ENCODE measurements around the gene KLHL5. TPM values are rescaled to one million over a fixed set of nuclear protein-coding genes. Genes with fewer than 3 reads are reported as not detected.
A peak's percentile ranks its signal among the peaks of the same experiment; 100 is the strongest.

Gene KLHL5
- total RNA-seq, 1 donor from 2014 or later, result 65.9 TPM

DNA sequence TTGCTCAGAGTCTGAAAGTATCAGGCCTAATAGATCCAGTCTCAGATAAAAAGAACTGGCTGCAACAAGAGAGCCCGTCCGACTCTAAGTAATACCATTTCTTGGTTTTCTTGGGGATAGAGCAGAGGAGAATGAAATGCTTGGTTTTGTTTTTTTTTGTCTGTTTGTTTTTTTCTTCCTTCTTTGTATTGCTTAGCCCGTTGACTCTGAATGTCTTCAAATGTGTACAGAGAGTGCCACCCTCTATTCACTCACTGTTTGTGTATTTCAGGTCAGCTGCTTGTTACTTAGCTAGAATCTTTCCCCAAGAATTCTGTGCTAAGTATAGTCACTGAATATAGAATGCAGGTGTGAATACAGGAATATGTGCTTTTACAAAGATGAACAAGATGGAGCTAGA, 24.1 kb upstream of the KLHL5 start:
- Mint-ChIP-seq H3K27me3 (ENCODE audit: insufficient read depth, low read depth) (peaks cover 6% of the 10 kb centered on the region), H3K4me3 (no peak overlapping the region), H3K4me1 (peaks cover 16% of the 10 kb centered on the region), H3K27ac (no peak overlapping the region), H3K9me3 (no peaks in the 10 kb centered on the region), H3K36me3 (no peaks in the 10 kb centered on the region)
- no peaks in the 10 kb centered on the region for H4K20me1 ChIP-seq (ENCODE audit: low read depth)
- H2AFZ ChIP-seq (replicated peaks), result peak overlapping the region; percentile 23
- H3K27me3 ChIP-seq, result no peaks in the 10 kb centered on the region
- no peaks in the 10 kb centered on the region for H3K36me3 ChIP-seq
- TF ChIP-seq EZH2phosphoT487 (IDR thresholded peaks at IDR 0.05) (no peak), CTCF (IDR thresholded peaks at IDR 0.05) (no peak), EZH2 (IDR thresholded peaks at IDR 0.05) (no peak)
- H3F3A ChIP-seq (ENCODE audit: low read depth), result peaks cover 5% of the 10 kb centered on the region
- H3K9me3 ChIP-seq (ENCODE audit: low read depth), result no peaks in the 10 kb centered on the region
- peak overlapping the region; percentile 21 for H3K4me2 ChIP-seq
- no peak overlapping the region for H3K9ac ChIP-seq
- H3K27ac ChIP-seq, result peak overlapping the region; percentile 8
- H3K4me3 ChIP-seq, result no peak overlapping the region
- H3K4me1 ChIP-seq, result peaks cover 10% of the 10 kb centered on the region
- no peak for DNase-seq (ENCODE audit: low spot score)
- no peaks in the 10 kb centered on the region for H3K79me2 ChIP-seq (ENCODE audit: low read depth)

DNA sequence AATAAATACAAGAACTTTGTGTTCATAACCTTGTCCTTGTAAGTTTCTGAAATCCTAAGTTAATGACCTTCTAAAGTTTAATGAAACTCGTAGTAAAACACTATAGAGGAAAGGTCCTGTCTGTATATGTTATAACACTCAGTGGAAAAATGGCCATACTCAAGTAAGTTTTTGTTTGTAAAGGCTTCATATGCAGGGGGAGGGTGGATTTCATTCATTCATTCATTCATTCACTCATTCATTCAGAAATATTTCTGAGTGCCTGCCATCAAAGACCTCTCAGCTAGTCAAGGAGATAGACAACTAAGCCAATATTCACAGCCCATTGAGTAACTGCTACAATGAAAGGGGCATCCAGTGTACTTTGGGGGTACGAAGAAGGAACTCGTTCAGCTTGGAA, 22.9 kb upstream of the KLHL5 start:
- peaks cover 21% of the 10 kb centered on the region for H3K4me1 ChIP-seq
- no peak overlapping the region for H3K4me3 ChIP-seq
- peaks cover 6% of the 10 kb centered on the region for H3F3A ChIP-seq (ENCODE audit: low read depth)
- H3K27ac ChIP-seq, result no peak overlapping the region
- Mint-ChIP-seq H3K27ac (no peak overlapping the region), H3K36me3 (no peaks in the 10 kb centered on the region), H3K4me1 (peaks cover 27% of the 10 kb centered on the region), H3K27me3 (ENCODE audit: insufficient read depth, low read depth) (peaks cover 6% of the 10 kb centered on the region), H3K4me3 (no peak overlapping the region), H3K9me3 (no peaks in the 10 kb centered on the region)
- H4K20me1 ChIP-seq (ENCODE audit: low read depth), result no peaks in the 10 kb centered on the region
- no peaks in the 10 kb centered on the region for H3K27me3 ChIP-seq
- H3K79me2 ChIP-seq (ENCODE audit: low read depth), result no peaks in the 10 kb centered on the region
- H2AFZ ChIP-seq (replicated peaks), result no peak overlapping the region
- TF ChIP-seq CTCF (IDR thresholded peaks at IDR 0.05) (no peak), EZH2phosphoT487 (IDR thresholded peaks at IDR 0.05) (no peak), EZH2 (IDR thresholded peaks at IDR 0.05) (no peak)
- no peaks in the 10 kb centered on the region for H3K36me3 ChIP-seq
- no peak overlapping the region for H3K4me2 ChIP-seq
- no peak for DNase-seq (ENCODE audit: low spot score)
- H3K9me3 ChIP-seq (ENCODE audit: low read depth), result no peaks in the 10 kb centered on the region
- H3K9ac ChIP-seq, result no peak overlapping the region

DNA sequence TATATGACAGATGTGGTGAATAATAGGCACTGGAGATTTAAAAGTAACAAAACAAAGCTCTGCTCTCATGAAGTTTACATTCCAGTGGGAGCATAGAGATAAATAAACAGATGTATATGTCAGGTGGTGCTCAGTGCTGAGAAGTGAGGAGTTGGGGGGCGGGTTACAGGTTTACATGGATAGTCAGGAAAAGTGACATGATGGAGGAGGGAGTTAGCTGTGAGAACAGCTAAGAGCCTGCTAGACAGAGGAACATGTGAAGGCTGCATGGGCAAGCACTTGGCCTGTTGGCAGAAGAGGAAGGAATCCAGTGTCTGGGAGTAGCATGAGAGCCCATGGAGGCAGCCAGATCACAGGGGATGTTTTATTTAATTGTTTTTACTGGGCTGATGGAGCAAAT, 19.7 kb upstream of the KLHL5 start:
- H3K27ac ChIP-seq, result no peak overlapping the region

More for the DNA sequence above, 19.7 kb upstream of the KLHL5 start:
- Histone ChIP-seq H3K79me2 (ENCODE audit: low read depth) (peaks cover 19% of the 10 kb centered on the region), H2AFZ (replicated peaks) (no peak overlapping the region), H3K36me3 (no peaks in the 10 kb centered on the region), H3K4me2 (no peak overlapping the region), H4K20me1 (ENCODE audit: low read depth) (peaks cover 17% of the 10 kb centered on the region), H3F3A (ENCODE audit: low read depth) (peaks cover 8% of the 10 kb centered on the region), H3K4me1 (peaks cover 22% of the 10 kb centered on the region), H3K9me3 (ENCODE audit: low read depth) (no peaks in the 10 kb centered on the region), H3K4me3 (no peak overlapping the region), H3K27me3 (no peaks in the 10 kb centered on the region), H3K9ac (no peak overlapping the region)
- H3K36me3 Mint-ChIP-seq, result peaks cover 2% of the 10 kb centered on the region
- peaks cover 11% of the 10 kb centered on the region for H3K27me3 Mint-ChIP-seq (ENCODE audit: insufficient read depth, low read depth)
- DNase-seq (ENCODE audit: low spot score), result no peak
- H3K4me1 Mint-ChIP-seq, result peaks cover 41% of the 10 kb centered on the region
- H3K4me3 Mint-ChIP-seq, result no peak overlapping the region
- peak overlapping the region; percentile 43 for H3K27ac Mint-ChIP-seq
- TF ChIP-seq CTCF (IDR thresholded peaks at IDR 0.05) (no peak), EZH2 (IDR thresholded peaks at IDR 0.05) (no peak), EZH2phosphoT487 (IDR thresholded peaks at IDR 0.05) (no peak)
- H3K9me3 Mint-ChIP-seq, result no peaks in the 10 kb centered on the region

Data from neural progenitor cell (in vitro differentiated cells).